ENCODE data around the gene CACNA2D3.
A peak's percentile ranks its signal among the peaks of the same experiment; 100 is the strongest.

Gene CACNA2D3

GRCh38 chr3:54374214-54374852 lies 252.0 kb downstream of the CACNA2D3 start:
- no peak for DNase-seq (ENCODE audit: low read depth in 2 of 2)

DNA sequence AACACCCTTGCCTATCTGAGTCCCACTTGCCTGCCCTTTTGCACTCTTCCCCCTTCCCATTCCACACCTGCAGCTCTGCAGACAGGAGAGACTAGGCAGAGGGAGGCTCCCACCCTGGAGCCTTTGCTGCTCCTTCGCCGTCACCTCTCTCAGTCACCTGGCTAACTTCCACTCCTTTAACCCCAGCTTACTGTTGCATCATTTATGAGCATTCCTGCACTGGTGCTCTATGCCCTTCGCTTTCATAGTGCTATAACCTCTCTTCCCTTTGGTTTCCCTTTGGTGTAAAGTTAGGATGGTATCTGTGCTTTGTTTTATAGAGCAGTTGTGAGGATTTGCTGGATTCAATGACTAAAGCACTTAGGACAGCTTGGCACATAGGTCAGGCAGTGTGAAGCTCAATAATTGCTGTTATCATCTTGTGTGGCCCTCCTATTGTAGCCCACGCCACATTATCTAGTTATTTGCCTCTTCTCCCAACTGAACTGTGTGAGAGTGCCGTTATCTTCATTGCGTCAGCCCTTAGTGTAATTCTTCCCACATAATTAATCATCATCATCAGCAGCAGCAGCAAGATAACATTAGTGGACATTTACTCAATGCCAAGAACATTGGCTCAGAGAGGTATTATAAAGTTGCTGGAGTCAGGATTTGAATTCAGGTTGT lies 253.9 kb downstream of the CACNA2D3 start:
- DNase-seq (ENCODE audit: low read depth in 2 of 2): no peak

DNA sequence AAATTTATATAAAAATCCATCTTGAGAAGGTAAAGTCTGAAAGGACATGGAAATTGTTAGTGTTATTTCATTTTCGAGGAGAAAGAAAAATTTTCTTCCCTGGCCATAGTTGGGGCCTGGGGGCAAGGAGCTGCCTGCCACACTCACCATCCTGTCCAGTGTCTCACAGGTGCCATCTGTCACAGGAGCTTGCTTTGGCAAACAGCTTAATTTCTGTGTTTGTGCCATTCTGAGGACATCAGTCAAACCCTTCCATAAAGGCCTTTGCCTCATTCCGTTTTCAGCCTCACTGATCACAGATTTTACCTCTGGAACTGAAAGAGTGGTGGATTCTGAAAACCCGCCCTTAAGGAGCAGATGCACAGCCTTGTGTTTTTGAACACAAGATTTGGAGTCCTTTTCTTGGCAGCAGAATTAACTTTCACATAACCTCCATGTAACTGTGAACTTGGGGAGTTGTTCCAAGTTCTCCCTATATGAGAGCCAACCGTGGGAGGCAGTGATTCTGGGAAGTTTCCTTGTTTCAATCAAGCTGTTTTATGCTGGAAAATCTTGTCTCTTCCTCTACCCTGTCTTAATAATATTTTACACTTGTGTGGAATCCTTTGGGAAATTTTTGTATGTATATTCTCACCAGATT lies 254.7 kb downstream of the CACNA2D3 start:
- no peak for DNase-seq (ENCODE audit: low read depth in 2 of 2)

DNA sequence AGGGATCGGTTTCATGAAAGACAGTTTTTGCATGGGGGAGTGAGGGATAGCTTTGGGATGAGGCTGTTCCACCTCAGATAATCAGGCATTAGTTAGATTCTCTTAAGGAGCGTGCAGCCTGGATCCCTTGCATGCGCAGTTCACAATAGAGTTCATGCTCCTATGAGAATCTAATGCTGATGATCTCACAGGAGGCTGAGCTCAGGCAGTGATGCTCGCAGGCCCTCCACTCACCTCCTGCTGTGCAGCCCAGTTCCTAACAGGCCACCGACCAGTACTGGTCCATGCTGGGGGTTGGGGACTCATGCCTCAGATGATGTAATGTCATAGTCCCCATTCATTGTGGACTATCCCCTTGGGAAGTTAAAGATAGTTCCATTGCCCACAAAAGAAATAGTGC lies 255.8 kb downstream of the CACNA2D3 start:
- DNase-seq (ENCODE audit: low read depth in 2 of 2): no peak

DNA sequence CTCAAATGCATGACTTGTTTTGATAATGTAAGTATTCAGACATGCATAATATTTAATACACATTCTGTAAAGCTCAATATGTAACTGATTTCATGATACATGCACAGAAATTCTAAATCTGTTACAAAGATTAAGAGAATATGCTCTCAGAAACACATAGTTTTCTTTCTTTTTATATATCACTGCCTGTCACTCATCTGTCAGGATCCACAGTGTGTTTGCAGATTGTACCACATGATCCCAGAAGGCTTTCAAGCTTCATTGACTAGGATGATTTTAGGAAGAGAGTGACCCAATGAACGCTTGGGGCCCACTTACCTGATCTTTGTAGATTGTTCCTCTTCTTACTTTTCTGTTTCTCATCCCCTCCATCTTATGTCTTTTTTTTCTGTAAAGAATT lies 261.9 kb downstream of the CACNA2D3 start:
- no peak for DNase-seq (ENCODE audit: low read depth in 2 of 2)

DNA sequence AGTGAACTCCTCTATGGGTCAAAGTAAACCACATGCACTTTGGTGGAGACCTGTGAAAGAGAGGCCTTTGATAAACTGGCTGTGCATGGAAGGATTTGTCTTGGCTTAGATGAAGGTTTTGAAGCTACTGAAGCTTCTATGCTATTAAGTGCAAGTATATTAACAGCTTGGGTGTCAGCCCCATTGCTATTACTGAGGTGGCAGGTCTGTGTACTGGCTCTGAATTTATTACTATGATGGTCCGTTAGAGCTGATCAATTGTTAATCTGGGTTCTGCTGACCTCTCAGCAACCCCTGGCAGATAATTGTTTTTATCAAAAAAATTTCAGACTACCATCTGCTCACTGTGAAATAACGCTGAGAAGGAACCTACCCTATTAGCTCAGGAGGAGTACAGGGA lies 268.2 kb downstream of the CACNA2D3 start:
- no peak for DNase-seq (ENCODE audit: low read depth in 2 of 2)

- no peak for DNase-seq (ENCODE audit: low read depth in 2 of 2)
Observed at GRCh38 chr3:54393150-54393549, 270.8 kb downstream of the CACNA2D3 start.

GRCh38 chr3:54408328-54408727 lies 286.0 kb downstream of the CACNA2D3 start:
- DNase-seq (ENCODE audit: low read depth in 2 of 2): no peak

DNA sequence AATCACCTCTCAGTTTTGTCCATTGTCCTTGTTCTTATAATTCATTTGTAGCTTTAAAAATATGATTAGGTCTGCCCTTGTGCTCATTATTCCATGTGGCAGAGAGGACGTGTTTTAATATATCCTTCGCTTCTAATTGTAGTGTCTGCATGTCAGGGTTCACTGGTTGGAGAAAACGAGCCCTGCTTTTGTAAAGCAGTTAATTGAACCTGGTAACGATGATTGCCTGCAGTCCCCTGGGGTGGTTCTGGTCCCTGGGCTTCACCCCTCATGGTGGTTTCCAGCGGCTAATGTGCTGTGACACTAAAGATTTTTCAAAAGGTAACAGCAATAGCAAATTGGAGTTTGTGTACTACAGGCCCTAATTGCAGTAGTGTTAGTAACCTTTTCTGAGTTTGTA lies 299.6 kb downstream of the CACNA2D3 start:
- DNase-seq (ENCODE audit: low read depth in 2 of 2): no peak

GRCh38 chr3:54424292-54424691 lies 301.9 kb downstream of the CACNA2D3 start:
- DNase-seq (ENCODE audit: low read depth in 2 of 2): no peak

GRCh38 chr3:54426381-54426780 lies 304.0 kb downstream of the CACNA2D3 start:
- no peak for DNase-seq (ENCODE audit: low read depth in 2 of 2)

- no peak for DNase-seq (ENCODE audit: low read depth in 2 of 2)
Observed at GRCh38 chr3:54427501-54427900, 305.1 kb downstream of the CACNA2D3 start.

- DNase-seq (ENCODE audit: low read depth in 2 of 2): peak in 1 of 2 donors; percentile 3
Observed at GRCh38 chr3:54427941-54428871, 305.9 kb downstream of the CACNA2D3 start.

- no peak for DNase-seq (ENCODE audit: low read depth in 2 of 2)
Observed at GRCh38 chr3:54432975-54433374, 310.6 kb downstream of the CACNA2D3 start.

DNA sequence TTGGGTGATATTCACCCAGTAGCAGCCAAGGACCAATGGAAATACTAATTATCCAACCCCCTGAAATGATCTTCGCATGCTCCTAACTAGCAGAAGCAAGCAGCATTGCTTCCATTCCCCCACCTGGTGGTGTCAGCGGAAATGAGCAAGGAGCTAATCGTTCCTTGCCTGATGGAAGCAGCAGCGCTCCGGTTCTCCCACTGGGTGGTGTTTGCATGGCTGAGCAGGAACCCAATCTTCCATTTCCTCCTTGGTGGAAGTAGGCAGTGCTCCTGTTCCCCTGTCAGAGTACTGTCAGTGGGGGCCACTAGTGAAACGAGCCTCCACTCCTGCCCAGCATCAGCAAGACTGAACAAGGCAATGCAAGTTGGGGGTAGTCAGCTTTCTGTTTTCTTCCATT lies 311.5 kb downstream of the CACNA2D3 start:
- no peak for DNase-seq (ENCODE audit: low read depth in 2 of 2)

DNA sequence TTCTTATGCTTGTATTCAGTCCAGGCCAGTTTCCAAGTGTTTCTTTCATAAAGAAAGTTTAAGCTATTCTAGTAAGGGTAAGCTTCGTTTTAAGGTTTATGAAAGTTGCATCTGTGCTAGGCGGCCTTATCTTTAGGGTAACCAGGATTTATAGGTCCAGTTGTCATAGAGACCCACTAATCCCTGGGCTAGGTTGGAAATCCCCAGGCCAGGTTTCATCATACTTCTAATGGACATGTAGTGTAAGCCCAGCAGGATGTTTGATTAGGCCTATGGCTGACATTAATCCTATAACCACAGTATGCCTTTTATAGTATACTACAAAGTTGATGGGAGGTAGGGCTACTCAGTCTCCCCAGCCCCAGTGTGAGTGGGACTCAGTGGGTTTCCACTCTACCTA lies 312.4 kb downstream of the CACNA2D3 start:
- DNase-seq (ENCODE audit: low read depth in 2 of 2): no peak

- DNase-seq (ENCODE audit: low read depth in 2 of 2): no peak
Observed at GRCh38 chr3:54437271-54437670, 314.9 kb downstream of the CACNA2D3 start.

DNA sequence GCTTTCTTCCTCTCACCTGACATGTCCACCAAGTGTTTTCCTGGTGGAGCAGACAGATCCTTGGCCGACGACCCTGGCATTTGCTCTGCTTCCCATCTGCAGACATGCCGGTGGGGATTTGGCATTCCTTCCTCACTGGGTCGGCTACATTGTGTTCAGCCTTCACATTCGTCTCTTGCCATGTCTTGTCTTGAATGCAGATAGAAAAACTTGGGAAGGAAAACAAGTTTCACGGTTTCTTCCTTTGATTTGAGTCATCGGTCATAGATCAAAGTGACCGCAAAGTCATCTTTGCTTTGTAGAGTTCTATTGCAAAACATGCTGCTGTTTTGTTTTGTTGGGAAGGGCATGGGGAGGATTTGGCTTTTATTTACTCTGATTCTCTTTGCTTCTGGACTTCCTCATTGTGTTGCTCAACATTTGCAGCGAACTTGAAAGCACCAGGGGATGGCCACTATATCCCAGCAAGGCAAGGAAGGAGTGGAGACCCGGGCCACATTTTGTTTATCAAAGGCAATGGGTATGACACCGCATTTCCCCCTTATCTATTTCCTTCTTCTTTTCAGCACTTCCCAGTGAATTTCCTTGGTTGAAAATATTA lies 321.3 kb downstream of the CACNA2D3 start:
- no peak for DNase-seq (ENCODE audit: low read depth in 2 of 2)

DNA sequence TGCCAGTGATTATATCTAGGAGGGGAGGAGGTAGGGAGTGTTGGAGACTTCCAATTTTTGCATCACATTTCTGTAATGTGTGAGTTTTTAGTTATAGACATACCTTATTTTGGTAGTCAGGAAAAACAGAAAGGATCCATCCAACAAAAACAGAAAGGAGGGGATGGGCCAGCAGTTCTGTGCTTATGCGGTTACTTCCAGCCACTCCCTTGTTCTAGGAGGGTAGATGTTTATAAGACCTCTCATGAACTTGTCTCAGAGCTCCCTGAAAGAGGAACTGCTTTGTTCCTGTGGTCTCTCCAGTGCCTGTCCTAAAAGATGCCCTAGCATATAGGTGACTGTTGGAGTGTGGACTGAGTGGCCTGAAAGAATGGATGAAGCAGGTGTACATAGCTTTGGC lies 323.3 kb downstream of the CACNA2D3 start:
- no peak for DNase-seq (ENCODE audit: low read depth in 2 of 2)

GRCh38 chr3:54447427-54447826 lies 325.1 kb downstream of the CACNA2D3 start:
- DNase-seq (ENCODE audit: low read depth in 2 of 2): no peak

GRCh38 chr3:54454806-54455205 lies 332.5 kb downstream of the CACNA2D3 start:
- DNase-seq (ENCODE audit: low read depth in 2 of 2): no peak

DNA sequence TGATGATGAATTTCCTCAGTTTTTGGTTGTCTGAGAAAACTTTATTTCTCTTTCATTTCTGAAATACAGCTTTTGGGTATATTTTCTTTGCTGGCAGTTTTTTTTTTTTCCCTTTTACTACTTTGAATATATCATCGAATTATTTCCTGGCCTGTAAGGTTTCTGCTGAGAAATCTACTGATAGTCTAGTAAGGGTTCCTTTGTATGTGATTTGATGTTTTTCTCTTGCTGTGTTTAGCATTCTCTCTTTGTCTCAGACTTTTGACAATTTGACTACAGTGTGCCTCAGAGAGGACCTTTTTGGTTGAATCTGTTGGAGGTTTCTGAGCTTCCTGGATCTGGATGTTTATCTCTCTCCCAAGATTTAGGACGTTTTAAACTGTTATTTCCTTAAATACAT lies 336.0 kb downstream of the CACNA2D3 start:
- DNase-seq (ENCODE audit: low read depth in 2 of 2): no peak

Data from stimulated activated CD4-positive, alpha-beta T cell treated with anti-CD3 and anti-CD28 coated beads, Interleukin-1b, Interleukin-23, amount 100 ng/mL, for 4 hours (primary cell).